Superior temporal gyrus (tissue), 1 donor: ENCODE data around the gene PDE6C.
A peak's percentile ranks its signal among the peaks of the same experiment; 100 is the strongest.
"Not testable (repeated sequence)": the region's sequence is repeated elsewhere in the genome, so short reads cannot be mapped to it uniquely, and the experiment has no call there.

ENCODE experiments used
- DNase-seq: peaks from one replicate; pipeline ENCODE4 v3.0.0-alpha.2; 2016; ENCODE audit errors: extremely low spot score

The PDE6C gene

GRCh38 chr10:93630625-93631557, 18.6 kb downstream of the PDE6C start:
- no peak for DNase-seq

- DNase-seq: no peak
Observed at GRCh38 chr10:93639791-93640190, 27.5 kb downstream of the PDE6C start.

GRCh38 chr10:93652857-93653256, 40.5 kb downstream of the PDE6C start:
- no peak for DNase-seq

GRCh38 chr10:93654201-93654600, 41.9 kb downstream of the PDE6C start:
- DNase-seq: no peak

GRCh38 chr10:93656155-93656554, 43.8 kb downstream of the PDE6C start:
- DNase-seq: no peak

- DNase-seq: no peak
Observed at GRCh38 chr10:93657757-93658156, 45.4 kb downstream of the PDE6C start.

GRCh38 chr10:93666030-93666429, 53.7 kb downstream of the PDE6C start:
- DNase-seq: no peak

GRCh38 chr10:93667795-93668194, 55.5 kb downstream of the PDE6C start:
- DNase-seq: no peak

- DNase-seq: no peak
Observed at GRCh38 chr10:93670372-93670771, 58.0 kb downstream of the PDE6C start.

- DNase-seq: no peak
Observed at GRCh38 chr10:93671042-93671441, 58.7 kb downstream of the PDE6C start.

GRCh38 chr10:93672022-93672678, 59.8 kb downstream of the PDE6C start:
- no peak for DNase-seq

- DNase-seq: no peak
Observed at GRCh38 chr10:93672890-93673289, 60.6 kb downstream of the PDE6C start.

- no peak for DNase-seq
Observed at GRCh38 chr10:93673791-93674190, 61.5 kb downstream of the PDE6C start.

GRCh38 chr10:93678386-93678785, 66.0 kb downstream of the PDE6C start:
- no peak for DNase-seq

- DNase-seq: no peak
Observed at GRCh38 chr10:93678805-93679587, 66.7 kb downstream of the PDE6C start.

GRCh38 chr10:93680412-93681047, 68.2 kb downstream of the PDE6C start:
- DNase-seq: peak; percentile 82

GRCh38 chr10:93687737-93688136, 75.4 kb downstream of the PDE6C start:
- no peak for DNase-seq

- no peak for DNase-seq
Observed at GRCh38 chr10:93695740-93696139, 83.4 kb downstream of the PDE6C start.

GRCh38 chr10:93696582-93696981, 84.2 kb downstream of the PDE6C start:
- DNase-seq: not testable (repeated sequence)

- no peak for DNase-seq
Observed at GRCh38 chr10:93697207-93697606, 84.9 kb downstream of the PDE6C start.

GRCh38 chr10:93701866-93702209, 89.5 kb downstream of the PDE6C start:
- no peak for DNase-seq
